KOPT-K1 (cell line): ENCODE data around the gene PIK3C3.
"Not testable (repeated sequence)": the region's sequence is repeated elsewhere in the genome, so short reads cannot be mapped to it uniquely, and the experiment has no call there.

Source experiments
- H3K27ac ChIP-seq: fragments of 200-600 bp; sonication (generic); 2 replicates; pipeline ENCODE4 v1.5.1; 2016; ENCODE audit warnings: antibody characterized with exemption, mild to moderate bottlenecking, low read depth, low read length; ENCODE audit not compliant: poor library complexity, severe bottlenecking
- H3K36me3 ChIP-seq: fragments of 200-600 bp; sonication (generic); 2 replicates; pipeline ENCODE4 v1.5.1; 2017; ENCODE audit warnings: antibody characterized with exemption, mild to moderate bottlenecking, low read length, moderate library complexity; ENCODE audit not compliant: insufficient read depth
- H3K9me3 ChIP-seq: fragments of 200-600 bp; sonication (generic); 2 replicates; pipeline ENCODE4 v1.5.1; 2017; ENCODE audit warnings: antibody characterized with exemption, low read length, mild to moderate bottlenecking; ENCODE audit not compliant: insufficient read depth, poor library complexity, severe bottlenecking

PIK3C3 gene

GRCh38 chr18:41977233-41977632 lies 22.2 kb downstream of the PIK3C3 start:
- no peak overlapping the region for H3K27ac ChIP-seq
- H3K9me3 ChIP-seq: no peaks in the 10 kb centered on the region
- peaks cover 15% of the 10 kb centered on the region for H3K36me3 ChIP-seq

DNA sequence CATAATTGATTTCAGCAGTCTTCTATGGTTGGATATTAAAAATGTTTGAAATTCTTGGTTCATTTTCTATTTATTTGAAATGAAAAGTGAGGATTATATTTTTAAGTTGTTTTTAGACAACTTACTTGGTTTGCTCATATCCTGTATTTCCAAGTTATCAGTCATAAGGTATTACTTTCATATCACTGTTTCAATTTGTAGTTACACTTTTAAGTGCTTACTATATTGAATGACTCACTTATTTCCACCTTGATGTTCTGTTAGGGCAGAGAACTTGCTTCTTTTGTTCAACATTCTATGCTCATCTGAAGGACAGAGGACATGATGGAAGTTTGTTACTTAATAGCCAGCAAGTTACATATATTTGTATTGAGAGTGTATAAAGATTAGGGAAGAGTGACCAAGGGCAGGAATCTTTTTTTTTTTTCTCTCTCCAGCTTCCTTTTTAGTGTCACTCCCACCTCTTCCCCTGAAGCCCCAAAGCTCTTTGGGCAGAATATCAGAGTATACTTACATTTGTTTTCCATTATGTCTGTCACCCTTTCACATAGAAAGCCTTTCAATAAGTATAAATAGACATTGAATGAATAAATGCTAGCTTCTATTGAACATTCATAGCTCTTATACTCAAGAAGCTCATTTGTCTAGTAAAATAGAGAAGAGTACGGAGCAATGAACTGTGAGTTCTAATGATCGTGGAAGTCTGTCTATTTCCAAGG lies 28.1 kb downstream of the PIK3C3 start:
- Histone ChIP-seq H3K27ac (no peak overlapping the region), H3K9me3 (no peaks in the 10 kb centered on the region), H3K36me3 (peaks cover 21% of the 10 kb centered on the region)

- Histone ChIP-seq H3K36me3 (peaks cover 38% of the 10 kb centered on the region; the same call in 1 of the 2 replicates), H3K9me3 (no peaks in the 10 kb centered on the region), H3K27ac (no peak overlapping the region)
These were observed 30.9 kb downstream of the PIK3C3 start for GRCh38 chr18:41985914-41986313.

- Histone ChIP-seq H3K36me3 (peaks cover 63% of the 10 kb centered on the region), H3K9me3 (no peaks in the 10 kb centered on the region), H3K27ac (no peak overlapping the region)
These were observed 34.5 kb downstream of the PIK3C3 start for GRCh38 chr18:41989508-41989907.

DNA sequence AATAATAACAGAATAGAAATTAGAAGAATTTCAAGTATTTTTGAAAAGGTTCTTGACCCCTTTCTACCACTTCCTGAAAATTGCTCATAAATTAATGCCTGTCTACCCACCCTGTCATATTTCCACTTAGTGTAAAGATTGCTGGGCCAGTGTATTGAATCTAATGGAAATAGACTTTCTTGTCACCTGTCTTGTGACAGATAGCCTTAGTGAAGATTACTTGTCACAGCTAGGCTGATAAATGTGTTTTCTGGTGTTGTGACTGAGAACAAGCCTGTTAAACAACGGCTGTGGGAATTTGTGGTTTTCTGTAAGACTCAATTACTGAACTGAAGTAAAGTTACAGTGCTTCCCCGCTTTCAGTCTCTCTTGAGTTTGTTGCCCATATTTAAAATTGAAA lies 37.0 kb downstream of the PIK3C3 start:
- no peak overlapping the region for H3K27ac ChIP-seq
- no peaks in the 10 kb centered on the region for H3K9me3 ChIP-seq
- peaks cover 70% of the 10 kb centered on the region for H3K36me3 ChIP-seq

GRCh38 chr18:41992703-41993102 lies 37.7 kb downstream of the PIK3C3 start:
- Histone ChIP-seq H3K27ac (no peak overlapping the region), H3K36me3 (peaks cover 76% of the 10 kb centered on the region), H3K9me3 (no peaks in the 10 kb centered on the region)

DNA sequence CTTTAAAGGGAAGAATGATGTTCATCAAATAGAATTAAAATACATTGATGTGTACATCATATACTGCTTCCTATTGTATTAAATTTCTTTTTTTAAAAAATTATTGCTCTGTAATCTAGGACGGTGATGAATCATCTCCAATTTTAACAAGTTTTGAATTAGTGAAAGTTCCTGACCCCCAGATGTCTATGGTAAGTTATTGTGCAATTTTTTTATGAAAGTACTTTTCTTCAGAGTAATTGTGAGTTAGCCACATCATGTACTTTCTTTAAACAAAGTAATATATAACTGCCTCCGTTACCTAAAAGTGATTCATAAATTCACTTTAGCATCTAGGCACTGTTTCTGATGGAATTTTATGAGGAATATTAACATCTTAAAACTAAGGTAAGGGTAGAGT lies 38.1 kb downstream of the PIK3C3 start:
- H3K36me3 ChIP-seq: peaks cover 77% of the 10 kb centered on the region
- H3K27ac ChIP-seq: no peak overlapping the region

GRCh38 chr18:41996020-41996419 lies 41.0 kb downstream of the PIK3C3 start:
- Histone ChIP-seq H3K27ac (no peak overlapping the region), H3K9me3 (no peaks in the 10 kb centered on the region), H3K36me3 (peaks cover 82% of the 10 kb centered on the region)

More for the DNA sequence above, 38.1 kb downstream of the PIK3C3 start:
- no peaks in the 10 kb centered on the region for H3K9me3 ChIP-seq

GRCh38 chr18:41999751-42000150 lies 44.7 kb downstream of the PIK3C3 start:
- Histone ChIP-seq H3K36me3 (peaks cover 91% of the 10 kb centered on the region), H3K9me3 (no peaks in the 10 kb centered on the region), H3K27ac (no peak overlapping the region)

DNA sequence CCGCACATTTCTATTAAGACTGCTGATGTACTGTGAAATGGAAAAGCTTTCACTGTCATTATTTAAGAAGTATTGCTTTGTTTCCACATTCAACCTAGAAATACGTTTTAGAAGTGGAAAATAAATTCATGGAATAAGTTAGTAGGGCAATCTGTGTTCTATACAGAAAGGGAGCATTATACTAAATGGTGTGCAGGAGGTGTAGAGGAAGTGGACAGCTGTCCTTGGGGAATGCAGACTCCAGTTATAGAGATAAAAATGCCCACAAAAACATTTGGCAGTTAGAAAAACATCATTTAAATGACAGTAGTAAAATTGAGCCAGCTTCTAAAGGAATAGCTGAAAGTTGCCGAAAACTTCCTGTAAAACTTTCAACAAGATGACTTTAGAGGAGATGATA lies 46.8 kb downstream of the PIK3C3 start:
- Histone ChIP-seq H3K27ac (no peak overlapping the region), H3K36me3 (peaks cover 93% of the 10 kb centered on the region), H3K9me3 (no peaks in the 10 kb centered on the region)

GRCh38 chr18:42004653-42005052 lies 49.6 kb downstream of the PIK3C3 start:
- peaks cover 84% of the 10 kb centered on the region for H3K36me3 ChIP-seq
- H3K27ac ChIP-seq: no peak overlapping the region
- H3K9me3 ChIP-seq: no peaks in the 10 kb centered on the region

GRCh38 chr18:42005782-42006181 lies 50.7 kb downstream of the PIK3C3 start:
- Histone ChIP-seq H3K36me3 (peaks cover 83% of the 10 kb centered on the region), H3K27ac (no peak overlapping the region), H3K9me3 (no peaks in the 10 kb centered on the region)

DNA sequence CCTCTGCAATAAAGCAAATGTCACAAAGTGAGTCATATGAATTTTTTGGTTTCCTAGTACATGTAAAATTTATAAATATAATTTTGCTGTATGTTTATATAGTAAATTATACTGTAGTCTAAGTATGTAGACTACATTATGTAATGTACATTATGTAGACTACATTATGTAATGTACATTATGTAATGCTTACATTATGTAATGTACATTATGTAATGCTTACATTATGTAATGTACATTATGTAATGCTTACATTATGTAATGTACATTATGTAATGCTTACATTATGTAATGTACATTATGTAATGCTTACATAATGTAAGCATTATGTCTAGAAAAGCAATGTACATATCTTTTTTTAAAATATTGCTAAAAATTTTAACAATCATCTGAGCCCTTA lies 54.4 kb downstream of the PIK3C3 start:
- H3K36me3 ChIP-seq: peaks cover 75% of the 10 kb centered on the region
- not testable (repeated sequence) for H3K9me3 ChIP-seq, H3K27ac ChIP-seq

DNA sequence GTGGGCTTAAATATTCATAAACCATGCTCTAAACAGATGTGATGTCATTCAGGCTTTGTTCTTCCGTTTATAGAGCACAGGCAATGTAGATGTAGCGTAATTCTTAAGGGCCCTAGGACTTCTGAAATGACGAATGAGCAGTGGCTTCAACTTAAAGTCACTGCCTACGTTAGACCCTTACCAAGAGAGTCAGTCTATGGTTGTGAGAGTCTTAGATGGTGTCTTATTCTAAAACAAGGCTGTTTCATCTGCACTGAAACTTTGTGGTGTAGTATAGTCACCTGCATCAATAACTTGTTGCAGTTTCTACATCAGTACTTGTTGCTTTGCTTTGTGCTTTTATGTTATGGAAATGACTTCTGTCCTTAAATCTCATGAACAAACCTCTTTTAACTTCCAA lies 56.0 kb downstream of the PIK3C3 start:
- Histone ChIP-seq H3K27ac (no peak overlapping the region), H3K36me3 (peaks cover 76% of the 10 kb centered on the region), H3K9me3 (no peaks in the 10 kb centered on the region)

DNA sequence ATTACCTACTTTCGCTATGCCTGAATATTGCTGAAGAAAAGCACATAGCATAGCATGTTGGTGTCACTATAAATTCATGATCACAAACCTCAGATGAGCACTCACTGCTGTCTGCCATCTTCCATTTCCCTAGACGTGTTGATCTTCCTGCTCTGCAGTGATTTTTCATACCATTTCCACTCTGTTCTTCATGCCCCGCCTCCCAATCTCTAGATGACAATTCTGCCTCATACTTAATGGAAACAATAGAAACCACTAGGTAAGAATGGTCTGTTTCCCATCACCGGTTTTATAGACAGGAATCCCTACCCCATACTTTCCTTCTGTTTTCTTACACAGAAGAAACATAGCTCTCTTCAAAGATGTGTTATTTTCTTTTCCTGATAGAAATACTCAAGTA lies 63.8 kb downstream of the PIK3C3 start:
- Histone ChIP-seq H3K9me3 (no peaks in the 10 kb centered on the region), H3K27ac (no peak overlapping the region), H3K36me3 (peaks cover 56% of the 10 kb centered on the region)

DNA sequence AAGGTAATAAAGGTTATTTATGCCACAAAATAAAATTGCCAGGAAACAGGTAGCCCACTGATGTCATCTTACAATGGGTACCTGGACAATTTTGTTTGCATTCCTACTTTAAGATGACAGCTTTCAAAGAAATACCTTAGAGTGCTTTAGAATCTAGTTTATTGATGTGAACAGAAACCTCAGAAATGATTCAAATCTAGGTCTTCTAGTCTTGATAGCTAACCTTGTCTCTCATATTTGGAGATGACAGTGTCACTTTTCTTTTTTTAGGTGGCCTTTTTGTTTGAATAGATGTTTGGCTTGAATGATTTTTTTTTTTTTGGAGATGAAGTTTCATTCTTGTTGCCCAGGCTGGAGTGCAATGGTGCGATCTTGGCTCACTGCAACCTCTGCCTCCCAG lies 69.1 kb downstream of the PIK3C3 start:
- Histone ChIP-seq H3K36me3 (peaks cover 27% of the 10 kb centered on the region), H3K27ac (no peak overlapping the region), H3K9me3 (no peaks in the 10 kb centered on the region)
